Skeletal muscle cell (primary cell): ENCODE results near the gene ANTXR2.
"Not testable (repeated sequence)": the region's sequence is repeated elsewhere in the genome, so short reads cannot be mapped to it uniquely, and the experiment has no call there.

ENCODE experiments used
- DNase-seq: peaks from one replicate; pipeline ENCODE4 v3.0.0-alpha.2; 2010; ENCODE audit warnings: low read depth
- H3K4me3 ChIP-seq: 2 replicates; pipeline ENCODE4 v1.5.1; 2011; ENCODE audit warnings: low read depth, mild to moderate bottlenecking, control low read depth, low read length, moderate library complexity

ANTXR2 gene

DNA sequence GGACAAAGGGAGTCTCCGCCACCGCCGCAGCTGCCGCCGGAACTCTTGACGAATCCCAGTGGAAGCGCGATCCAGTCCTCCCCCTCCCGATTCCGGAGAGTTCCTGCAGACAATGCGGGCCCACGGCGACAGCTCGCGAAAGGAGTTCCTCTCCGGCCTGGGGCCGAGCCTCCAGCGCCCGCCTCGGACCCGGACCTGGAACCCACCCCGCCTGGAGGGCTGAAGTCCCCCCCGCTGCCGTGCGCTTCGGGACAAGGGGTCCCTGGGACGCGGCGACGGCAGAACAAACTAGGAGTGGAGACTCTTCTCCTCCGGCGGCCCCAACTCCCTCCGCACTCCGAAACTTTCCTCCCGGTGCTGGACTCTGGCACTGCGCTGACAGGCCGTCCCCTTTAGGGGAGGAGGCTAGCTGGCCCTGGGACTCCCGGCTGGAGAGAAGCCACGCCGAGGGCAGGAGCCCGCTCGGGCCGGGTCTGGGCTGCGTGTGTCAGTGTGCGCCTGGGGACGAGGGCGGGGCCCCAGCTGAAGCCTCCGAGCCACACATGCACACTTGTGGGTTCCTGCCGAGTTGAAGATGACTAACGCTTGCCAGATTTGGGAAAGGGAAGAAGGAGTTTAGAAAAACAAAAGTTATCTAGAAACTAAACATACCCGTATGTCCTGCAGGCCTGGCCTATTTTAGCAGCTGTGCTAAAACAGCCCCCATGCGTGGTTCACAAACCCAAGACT lies at the start of gene ANTXR2:
Gene ANTXR2 (minus strand): TSS at position 486 of the 729 bp plus-strand sequence. CDS start 669 bp downstream, outside the sequence.
- DNase-seq: peak; percentile 89
- H3K4me3 ChIP-seq: peak within 1 kb of the TSS; percentile 94

- not testable (repeated sequence) for H3K4me3 ChIP-seq, DNase-seq
Measured at GRCh38 chr4:80121815-80122214, 48.8 kb upstream of the ANTXR2 start.

DNA sequence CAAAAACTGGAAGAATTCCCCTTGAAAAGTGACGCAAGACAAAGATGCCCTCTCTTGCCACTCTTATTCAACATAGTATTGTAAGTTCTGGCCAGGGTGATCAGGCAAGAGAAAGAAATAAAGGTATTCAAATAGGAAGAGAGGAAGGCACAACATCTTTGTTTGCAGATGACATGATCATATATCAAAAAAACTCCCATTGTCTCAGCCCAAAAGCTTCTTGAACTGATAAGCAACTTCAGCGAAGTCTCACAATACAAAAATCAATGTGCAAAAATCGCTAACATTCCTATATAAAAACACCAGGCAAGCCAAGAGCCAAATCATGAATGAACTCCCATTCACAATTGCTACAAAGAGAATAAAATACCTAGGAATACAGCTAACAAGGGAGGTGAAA lies 46.6 kb upstream of the ANTXR2 start:
- not testable (repeated sequence) for DNase-seq, H3K4me3 ChIP-seq

DNA sequence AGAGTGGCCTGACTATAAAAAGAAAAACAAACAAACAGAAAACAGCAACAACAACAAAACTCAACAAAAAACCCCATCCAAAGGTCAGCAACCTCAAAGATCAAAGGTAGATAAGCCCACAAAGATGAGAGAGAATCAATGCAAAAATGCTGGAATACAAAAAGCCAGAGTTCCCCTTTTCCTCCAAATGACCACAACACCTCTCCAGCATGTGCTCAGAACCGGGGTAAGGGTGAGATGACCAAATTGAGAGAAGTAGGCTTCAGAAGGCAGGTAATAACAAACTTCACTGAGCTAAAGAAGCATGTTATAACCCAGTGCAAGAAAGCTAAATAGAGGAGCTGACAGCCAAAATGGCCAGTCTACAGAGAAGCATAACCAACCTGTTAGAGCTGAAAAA lies 43.5 kb upstream of the ANTXR2 start:
- H3K4me3 ChIP-seq: no peak overlapping the region
- no peak for DNase-seq

DNA sequence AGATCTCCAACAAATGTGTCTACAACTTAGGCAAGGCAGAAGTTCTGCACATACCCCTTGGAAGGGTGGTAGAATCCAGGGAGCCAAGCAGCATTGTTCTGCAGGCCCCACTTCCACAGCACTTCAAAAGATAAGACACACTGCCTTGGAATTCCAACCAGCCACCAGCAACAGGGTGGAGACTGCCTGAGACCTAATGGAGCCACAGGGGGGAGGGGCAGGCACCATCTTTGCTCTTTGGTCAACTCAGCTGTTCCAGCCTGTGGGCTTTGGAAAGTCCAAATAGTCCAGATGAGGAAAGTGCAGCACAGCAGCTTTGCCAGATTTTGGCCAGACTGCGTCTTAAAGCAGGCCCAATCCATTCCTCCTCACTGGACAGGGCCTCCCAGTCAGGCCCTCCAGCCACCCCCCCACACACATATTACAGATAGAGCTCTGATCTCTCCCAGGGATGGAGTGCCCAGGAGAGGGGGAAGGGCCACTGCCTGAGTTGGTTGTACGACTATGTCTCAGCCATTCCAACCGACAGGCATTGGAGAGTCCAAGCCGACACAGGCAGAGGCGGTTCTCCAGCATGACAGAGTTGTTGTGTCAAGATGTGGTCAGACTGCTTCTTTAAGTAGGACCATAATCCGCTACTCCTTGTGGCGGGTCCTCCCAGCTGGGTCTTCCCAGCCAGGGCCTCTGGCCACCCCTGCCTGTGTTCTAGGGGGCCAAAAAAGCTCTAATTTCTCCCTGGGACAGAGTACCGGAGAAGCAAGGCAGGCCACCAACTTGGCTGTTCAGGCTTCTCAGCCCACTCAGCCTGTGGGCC lies 42.5 kb upstream of the ANTXR2 start:
- no peak for DNase-seq
- no peak overlapping the region for H3K4me3 ChIP-seq

GRCh38 chr4:80114732-80115265 lies 41.8 kb upstream of the ANTXR2 start:
- no peak overlapping the region for H3K4me3 ChIP-seq

GRCh38 chr4:80113615-80114014 lies 40.6 kb upstream of the ANTXR2 start:
- no peak overlapping the region for H3K4me3 ChIP-seq
- no peak for DNase-seq

More at GRCh38 chr4:80114732-80115265, 41.8 kb upstream of the ANTXR2 start:
- no peak for DNase-seq

DNA sequence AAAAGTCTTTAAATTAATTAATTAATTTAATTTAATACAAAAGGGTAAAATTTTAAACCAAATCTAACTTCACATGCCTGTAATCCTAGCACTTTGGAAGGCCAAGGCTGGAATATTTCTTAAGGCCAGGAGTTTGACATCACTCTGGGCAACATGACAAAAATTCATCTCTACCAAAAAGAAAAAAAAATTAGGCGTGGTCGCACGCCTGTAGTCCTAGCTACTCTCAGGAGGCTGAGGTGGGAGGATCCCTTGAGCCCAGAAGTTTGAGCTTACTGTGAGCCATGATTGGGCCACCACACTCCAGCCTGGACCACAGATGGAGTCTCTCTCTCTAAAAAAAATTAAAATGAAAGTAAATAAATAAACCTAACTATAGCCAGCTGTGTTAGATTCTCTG lies 39.2 kb upstream of the ANTXR2 start:
- no peak overlapping the region for H3K4me3 ChIP-seq
- no peak for DNase-seq

GRCh38 chr4:80111276-80111675 lies 38.2 kb upstream of the ANTXR2 start:
- no peak for DNase-seq
- no peak overlapping the region for H3K4me3 ChIP-seq

DNA sequence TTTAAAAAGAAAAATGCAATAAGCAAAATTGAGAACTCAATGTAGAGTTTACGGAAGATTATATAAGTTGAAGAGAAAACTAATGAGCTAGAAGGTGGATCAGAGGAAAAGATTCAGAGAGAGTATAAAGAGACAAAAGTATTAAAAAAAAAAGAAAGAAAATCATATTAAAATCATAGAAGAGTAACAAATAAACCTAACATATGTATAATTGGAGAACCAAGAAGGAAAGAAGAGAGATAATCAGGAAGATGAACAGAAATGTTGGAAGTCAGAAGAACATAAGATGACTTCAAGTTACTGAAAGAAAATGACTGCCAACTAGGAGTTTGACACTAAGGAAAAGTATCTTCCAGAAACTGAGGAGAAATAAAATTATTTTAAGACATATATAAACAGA lies 34.3 kb upstream of the ANTXR2 start:
- H3K4me3 ChIP-seq: no peak overlapping the region
- no peak for DNase-seq

- no peak for DNase-seq
- no peak overlapping the region for H3K4me3 ChIP-seq
Measured at GRCh38 chr4:80104927-80105326, 31.9 kb upstream of the ANTXR2 start.

DNA sequence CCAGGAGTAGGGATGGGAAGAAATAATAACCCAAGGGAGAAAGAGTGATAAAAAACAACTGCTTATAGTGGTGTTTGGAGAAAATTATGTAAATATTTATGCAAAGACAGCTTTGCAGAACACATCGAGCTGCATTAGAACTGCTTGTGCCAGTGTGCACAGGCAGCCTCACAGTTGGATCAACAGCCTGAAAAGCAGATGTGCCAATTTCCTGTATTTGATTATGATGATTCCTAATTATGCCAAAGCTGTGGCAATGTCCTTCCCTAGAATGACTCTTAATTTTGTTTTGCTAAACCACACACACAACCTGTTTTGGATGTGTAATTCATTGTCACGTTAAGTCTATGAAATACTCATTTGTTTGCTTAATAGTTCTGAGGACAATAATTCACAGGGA lies 30.6 kb upstream of the ANTXR2 start:
- H3K4me3 ChIP-seq: no peak overlapping the region
- DNase-seq: no peak

DNA sequence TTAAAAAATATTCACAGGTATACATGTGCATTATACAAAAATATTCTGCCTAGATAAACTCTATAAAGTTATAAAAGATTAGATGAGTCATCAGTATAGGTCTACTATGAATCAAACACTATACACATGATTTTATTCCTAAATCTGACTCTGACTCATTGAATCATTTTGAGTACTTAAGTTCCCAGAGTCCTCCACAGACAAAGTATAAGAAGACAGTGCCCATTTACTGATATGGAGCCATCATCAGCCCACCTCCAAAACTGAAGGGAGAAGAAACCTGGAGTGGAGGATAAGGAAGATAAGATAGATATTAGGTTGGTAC lies 28.7 kb upstream of the ANTXR2 start:
- DNase-seq: no peak

GRCh38 chr4:80101071-80101791 lies 28.2 kb upstream of the ANTXR2 start:
- no peak for DNase-seq

More for the DNA sequence above, 28.7 kb upstream of the ANTXR2 start:
- no peak overlapping the region for H3K4me3 ChIP-seq

GRCh38 chr4:80099671-80100070 lies 26.6 kb upstream of the ANTXR2 start:
- DNase-seq: no peak
- no peak overlapping the region for H3K4me3 ChIP-seq

More at GRCh38 chr4:80101071-80101791, 28.2 kb upstream of the ANTXR2 start:
- H3K4me3 ChIP-seq: no peak overlapping the region

DNA sequence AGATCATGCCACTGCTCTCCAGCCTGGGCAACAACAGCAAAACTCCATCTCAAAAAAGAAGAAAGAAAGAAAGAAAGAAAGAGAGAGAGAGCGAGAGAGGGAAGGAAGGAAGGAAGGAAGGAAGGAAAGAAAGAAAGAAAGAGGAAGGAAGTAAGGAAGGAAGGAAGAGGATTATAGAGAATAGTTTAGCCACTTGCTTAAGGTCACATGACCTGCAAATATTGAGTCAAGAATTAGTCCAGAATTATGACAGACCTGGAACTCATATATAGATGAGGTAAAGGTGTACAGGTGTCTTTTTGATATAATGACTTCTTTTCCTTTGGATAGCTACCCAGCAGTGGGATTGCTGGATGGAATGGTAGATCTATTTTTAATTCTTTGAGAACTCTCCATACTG lies 25.6 kb upstream of the ANTXR2 start:
- no peak for DNase-seq
- no peak overlapping the region for H3K4me3 ChIP-seq

GRCh38 chr4:80097400-80098177 lies 24.6 kb upstream of the ANTXR2 start:
- peak; percentile 90 for DNase-seq
- no peak overlapping the region for H3K4me3 ChIP-seq

DNA sequence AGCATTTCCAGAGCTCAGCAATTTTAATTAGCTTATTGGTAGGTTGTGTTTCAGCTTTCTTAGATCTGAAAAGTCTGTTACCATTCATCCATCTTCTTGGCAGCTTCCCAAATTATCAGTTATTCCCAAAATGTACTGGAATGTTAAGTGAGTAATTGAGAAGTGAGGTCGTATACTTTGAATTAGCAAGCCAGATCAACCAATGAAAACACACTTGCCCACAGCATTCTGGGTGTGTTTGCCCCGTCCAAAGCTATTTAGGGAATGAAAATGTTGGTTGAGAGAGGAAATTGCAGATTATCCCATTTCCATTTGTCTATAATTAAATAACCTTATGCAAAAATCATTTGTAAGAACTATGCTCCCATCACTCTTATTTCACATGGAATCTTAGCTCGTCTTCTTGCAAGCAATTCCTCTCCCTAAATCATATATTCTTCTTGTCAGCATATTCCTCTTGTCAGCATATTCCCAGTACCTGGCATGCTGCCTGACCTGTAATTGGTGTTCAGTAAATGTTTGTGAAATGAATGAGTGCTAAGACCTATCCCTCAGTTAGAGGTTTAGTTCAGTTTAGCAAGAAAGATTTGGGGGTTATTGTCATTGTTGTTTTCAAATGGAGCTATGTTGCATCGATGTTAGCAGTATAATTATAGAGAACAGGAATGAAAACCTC lies 23.3 kb upstream of the ANTXR2 start:
- no peak for DNase-seq
- H3K4me3 ChIP-seq: no peak overlapping the region

- no peak for DNase-seq
Measured at GRCh38 chr4:80094191-80094590, 21.2 kb upstream of the ANTXR2 start.

More at GRCh38 chr4:80094191-80094590, 21.2 kb upstream of the ANTXR2 start:
- no peak overlapping the region for H3K4me3 ChIP-seq
